ENCODE data around the gene DNM3. TPM values are rescaled to one million over a fixed set of nuclear protein-coding genes. Genes with fewer than 3 reads are reported as not detected.

Gene DNM3
- total RNA-seq, 3 donors from 2014 or later (not counting 1 experiment from before 2014, with no cell fraction given) = 2.5 to 3.3 (median 2.8) TPM

DNA sequence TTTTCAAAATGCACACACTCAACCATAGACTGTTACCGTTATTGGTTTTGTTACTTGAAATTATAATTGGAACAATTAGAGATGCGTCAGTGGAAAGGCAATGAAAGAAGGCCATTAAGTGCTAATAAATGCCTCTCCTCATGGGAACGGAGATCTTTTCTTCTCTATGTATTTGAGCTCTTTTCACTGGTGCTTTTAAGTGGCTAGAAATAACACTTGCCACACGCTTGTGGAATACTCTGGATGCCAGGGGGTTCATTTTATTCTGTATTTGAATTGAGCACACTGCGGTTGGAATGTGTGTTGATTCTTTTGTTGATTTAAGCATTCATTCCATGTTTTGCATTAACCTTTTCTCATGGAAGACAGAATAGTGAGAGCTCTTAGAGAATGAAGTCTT is 68.4 kb downstream of the DNM3 start:
- TF ChIP-seq, protein P1, sequence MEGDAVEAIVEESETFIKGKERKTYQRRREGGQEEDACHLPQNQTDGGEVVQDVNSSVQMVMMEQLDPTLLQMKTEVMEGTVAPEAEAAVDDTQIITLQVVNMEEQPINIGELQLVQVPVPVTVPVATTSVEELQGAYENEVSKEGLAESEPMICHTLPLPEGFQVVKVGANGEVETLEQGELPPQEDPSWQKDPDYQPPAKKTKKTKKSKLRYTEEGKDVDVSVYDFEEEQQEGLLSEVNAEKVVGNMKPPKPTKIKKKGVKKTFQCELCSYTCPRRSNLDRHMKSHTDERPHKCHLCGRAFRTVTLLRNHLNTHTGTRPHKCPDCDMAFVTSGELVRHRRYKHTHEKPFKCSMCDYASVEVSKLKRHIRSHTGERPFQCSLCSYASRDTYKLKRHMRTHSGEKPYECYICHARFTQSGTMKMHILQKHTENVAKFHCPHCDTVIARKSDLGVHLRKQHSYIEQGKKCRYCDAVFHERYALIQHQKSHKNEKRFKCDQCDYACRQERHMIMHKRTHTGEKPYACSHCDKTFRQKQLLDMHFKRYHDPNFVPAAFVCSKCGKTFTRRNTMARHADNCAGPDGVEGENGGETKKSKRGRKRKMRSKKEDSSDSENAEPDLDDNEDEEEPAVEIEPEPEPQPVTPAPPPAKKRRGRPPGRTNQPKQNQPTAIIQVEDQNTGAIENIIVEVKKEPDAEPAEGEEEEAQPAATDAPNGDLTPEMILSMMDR (IDR thresholded peaks at IDR 0.05) = no peak
- 94% methylated on average over 4 of the region's 5 CpGs for WGBS (ENCODE audit: insufficient coverage)
- H3K27ac Mint-ChIP-seq = no peak overlapping the region
- DNase-seq (no peak), ATAC-seq (no peak)
- Histone ChIP-seq H3K27ac (ENCODE audit: low read length) (no peak overlapping the region), H3K9me3 (ENCODE audit: control insufficient read depth, insufficient read depth, low read length) (no peaks in the 10 kb centered on the region), H3K4me1 (ENCODE audit: control insufficient read depth, insufficient read depth, low read length) (no peaks in the 10 kb centered on the region), H3K27me3 (ENCODE audit: control insufficient read depth, insufficient read depth, low read length) (no peaks in the 10 kb centered on the region), H3K4me3 (ENCODE audit: low read length) (no peak overlapping the region), H3K36me3 (ENCODE audit: control insufficient read depth, insufficient read depth, low read length) (no peaks in the 10 kb centered on the region)
- no peak overlapping the region for H3K4me3 Mint-ChIP-seq
- H3K36me3 Mint-ChIP-seq = no peaks in the 10 kb centered on the region
- H3K4me1 Mint-ChIP-seq = peaks cover 0 to 4% of the 10 kb centered on the region in 2 donors
- H3K9me3 Mint-ChIP-seq = no peaks in the 10 kb centered on the region
- intact Hi-C loops (cut with micrococcal nuclease) = no loop called here
- peaks cover 0 to 5% of the 10 kb centered on the region in 2 donors for H3K27me3 Mint-ChIP-seq (ENCODE audit: low read depth in 2 of 2)

DNA sequence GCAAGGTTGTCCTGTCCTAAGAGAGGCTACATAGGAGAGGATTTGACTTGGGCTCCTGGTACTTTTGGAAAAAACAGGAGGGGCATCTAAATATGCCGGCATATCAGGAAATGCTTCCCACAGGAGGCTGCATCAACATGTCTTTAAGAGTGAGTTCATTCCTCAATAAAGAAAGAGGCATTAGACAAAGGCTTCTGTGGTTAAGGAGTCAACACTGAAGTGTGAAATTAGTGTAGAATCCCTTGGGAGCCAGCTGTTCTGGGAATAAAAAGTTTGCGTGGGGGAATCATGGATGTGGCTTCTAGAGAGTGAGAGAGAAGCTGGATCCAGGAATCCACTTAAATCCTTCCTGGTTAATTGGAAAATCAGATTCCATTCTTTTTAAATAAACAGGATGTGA is 69.5 kb downstream of the DNM3 start:
- DNase-seq (no peak), ATAC-seq (no peak)
- Mint-ChIP-seq H3K4me3 (no peak overlapping the region), H3K27ac (no peak overlapping the region), H3K9me3 (no peaks in the 10 kb centered on the region), H3K27me3 (ENCODE audit: low read depth in 2 of 2) (peaks cover 0 to 5% of the 10 kb centered on the region in 2 donors), H3K36me3 (no peaks in the 10 kb centered on the region), H3K4me1 (peaks cover 0 to 4% of the 10 kb centered on the region in 2 donors)
- Histone ChIP-seq H3K36me3 (ENCODE audit: control insufficient read depth, insufficient read depth, low read length) (no peaks in the 10 kb centered on the region), H3K4me3 (ENCODE audit: low read length) (no peak overlapping the region), H3K27ac (ENCODE audit: low read length) (no peak overlapping the region), H3K4me1 (ENCODE audit: control insufficient read depth, insufficient read depth, low read length) (no peaks in the 10 kb centered on the region), H3K9me3 (ENCODE audit: control insufficient read depth, insufficient read depth, low read length) (no peaks in the 10 kb centered on the region), H3K27me3 (ENCODE audit: control insufficient read depth, insufficient read depth, low read length) (no peaks in the 10 kb centered on the region)
- WGBS (ENCODE audit: insufficient coverage) = 87% methylated on average over 2 of the region's 2 CpGs
- intact Hi-C loops (cut with micrococcal nuclease) = no loop called here
- TF ChIP-seq, protein P1 (IDR thresholded peaks at IDR 0.05) = no peak

DNA sequence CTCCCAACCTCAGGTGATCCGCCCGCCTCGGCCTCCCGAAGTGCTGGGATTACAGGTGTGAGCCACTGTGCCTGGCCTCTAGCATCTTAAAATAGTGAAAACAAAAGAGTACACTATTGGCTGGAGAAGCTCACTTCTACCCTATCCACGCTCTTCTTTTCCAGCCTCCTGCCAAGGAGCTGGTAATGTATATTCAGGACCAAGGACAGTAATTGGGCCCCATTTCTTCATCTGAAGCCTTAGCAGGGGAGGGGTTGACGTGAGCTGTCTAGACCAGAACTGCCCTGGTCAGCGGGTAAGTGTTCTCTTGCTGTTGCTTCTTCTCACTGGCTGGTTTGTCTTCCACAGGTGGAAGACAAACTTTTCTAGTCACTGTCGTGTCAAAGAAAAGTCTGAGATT is 70.2 kb downstream of the DNM3 start:
- Histone ChIP-seq H3K27me3 (ENCODE audit: control insufficient read depth, insufficient read depth, low read length) (no peaks in the 10 kb centered on the region), H3K27ac (ENCODE audit: low read length) (no peak overlapping the region), H3K36me3 (ENCODE audit: control insufficient read depth, insufficient read depth, low read length) (no peaks in the 10 kb centered on the region), H3K9me3 (ENCODE audit: control insufficient read depth, insufficient read depth, low read length) (no peaks in the 10 kb centered on the region), H3K4me1 (ENCODE audit: control insufficient read depth, insufficient read depth, low read length) (no peaks in the 10 kb centered on the region), H3K4me3 (ENCODE audit: low read length) (no peak overlapping the region)
- TF ChIP-seq, protein P1 (IDR thresholded peaks at IDR 0.05) = no peak
- Mint-ChIP-seq H3K36me3 (no peaks in the 10 kb centered on the region), H3K4me3 (no peak overlapping the region), H3K27ac (no peak overlapping the region), H3K27me3 (ENCODE audit: low read depth in 2 of 2) (peaks cover 0 to 5% of the 10 kb centered on the region in 2 donors), H3K4me1 (peaks cover 0 to 4% of the 10 kb centered on the region in 2 donors), H3K9me3 (no peaks in the 10 kb centered on the region)
- WGBS (ENCODE audit: insufficient coverage) = 95% methylated on average over 8 of the region's 8 CpGs
- intact Hi-C loops (cut with micrococcal nuclease) = no loop called here
- DNase-seq (no peak), ATAC-seq (no peak)

DNA sequence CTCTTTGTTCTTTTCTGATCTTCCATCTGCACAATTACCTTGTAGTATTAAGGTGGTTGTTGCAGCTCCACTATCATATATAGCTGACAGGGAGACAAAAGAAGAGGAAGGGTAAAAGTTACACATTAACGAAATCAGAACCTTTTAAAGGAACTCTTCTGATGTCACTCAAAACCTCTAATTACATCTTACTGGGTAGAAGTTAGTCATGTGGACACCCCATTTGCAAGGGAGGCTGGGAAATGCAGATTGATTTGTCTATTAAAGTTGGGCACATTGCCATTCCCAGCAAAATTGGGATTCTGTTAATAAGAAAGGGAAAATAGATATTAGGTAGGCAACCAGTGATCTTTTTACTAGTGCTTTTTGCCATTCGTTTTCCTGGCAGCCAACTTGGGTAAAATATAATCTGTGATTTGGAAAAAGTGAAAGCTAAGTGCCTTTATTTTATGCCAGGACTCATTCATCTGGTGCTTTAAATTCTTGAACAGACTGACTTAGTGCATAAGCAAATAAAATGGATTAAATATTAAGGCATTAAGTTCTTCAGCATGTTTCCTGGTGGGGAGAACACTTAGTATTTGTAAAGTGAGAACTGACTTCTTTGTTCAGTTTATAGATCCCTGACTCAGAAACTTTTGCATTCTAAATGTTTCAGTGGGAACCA is 71.3 kb downstream of the DNM3 start:
- no peaks in the 10 kb centered on the region for H3K9me3 Mint-ChIP-seq
- DNase-seq = no peak
- H3K27ac Mint-ChIP-seq = no peak overlapping the region
- 46% methylated on average over 1 of the region's 2 CpGs for WGBS (ENCODE audit: insufficient coverage)
- H3K9me3 ChIP-seq (ENCODE audit: control insufficient read depth, insufficient read depth, low read length) = no peaks in the 10 kb centered on the region
- no peaks in the 10 kb centered on the region for H3K27me3 ChIP-seq (ENCODE audit: control insufficient read depth, insufficient read depth, low read length)
- H3K4me3 Mint-ChIP-seq = no peak overlapping the region
- H3K4me1 Mint-ChIP-seq = peaks cover 0 to 4% of the 10 kb centered on the region in 2 donors
- no peak overlapping the region for H3K4me3 ChIP-seq (ENCODE audit: low read length)
- TF ChIP-seq, protein P1 (IDR thresholded peaks at IDR 0.05) = no peak
- no peaks in the 10 kb centered on the region for H3K36me3 ChIP-seq (ENCODE audit: control insufficient read depth, insufficient read depth, low read length)
- H3K27ac ChIP-seq (ENCODE audit: low read length) = no peak overlapping the region
- H3K4me1 ChIP-seq (ENCODE audit: control insufficient read depth, insufficient read depth, low read length) = no peaks in the 10 kb centered on the region
- no peaks in the 10 kb centered on the region for H3K36me3 Mint-ChIP-seq
- intact Hi-C loops (cut with micrococcal nuclease) = no loop called here
- no peak for ATAC-seq
- peaks cover 0 to 2% of the 10 kb centered on the region in 2 donors for H3K27me3 Mint-ChIP-seq (ENCODE audit: low read depth in 2 of 2)
